HG02870 (cell line): ENCODE measurements around the gene C20orf96.
"Not testable (repeated sequence)": the region's sequence is repeated elsewhere in the genome, so short reads cannot be mapped to it uniquely, and the experiment has no call there.

Source experiments
- ATAC-seq: cut with Tn5 transposase; IDR thresholded peaks from one replicate; pipeline ENCODE4 v1.9.1; 2021; ENCODE audit warnings: mild to moderate bottlenecking, moderate library complexity; ENCODE audit not compliant: unreplicated experiment

Gene C20orf96

GRCh38 chr20:278607-279571, 11.7 kb downstream of the C20orf96 start:
- no peak for ATAC-seq

GRCh38 chr20:278181-278580, 12.4 kb downstream of the C20orf96 start:
- no peak for ATAC-seq

GRCh38 chr20:277496-277781, 13.1 kb downstream of the C20orf96 start:
- no peak for ATAC-seq

DNA sequence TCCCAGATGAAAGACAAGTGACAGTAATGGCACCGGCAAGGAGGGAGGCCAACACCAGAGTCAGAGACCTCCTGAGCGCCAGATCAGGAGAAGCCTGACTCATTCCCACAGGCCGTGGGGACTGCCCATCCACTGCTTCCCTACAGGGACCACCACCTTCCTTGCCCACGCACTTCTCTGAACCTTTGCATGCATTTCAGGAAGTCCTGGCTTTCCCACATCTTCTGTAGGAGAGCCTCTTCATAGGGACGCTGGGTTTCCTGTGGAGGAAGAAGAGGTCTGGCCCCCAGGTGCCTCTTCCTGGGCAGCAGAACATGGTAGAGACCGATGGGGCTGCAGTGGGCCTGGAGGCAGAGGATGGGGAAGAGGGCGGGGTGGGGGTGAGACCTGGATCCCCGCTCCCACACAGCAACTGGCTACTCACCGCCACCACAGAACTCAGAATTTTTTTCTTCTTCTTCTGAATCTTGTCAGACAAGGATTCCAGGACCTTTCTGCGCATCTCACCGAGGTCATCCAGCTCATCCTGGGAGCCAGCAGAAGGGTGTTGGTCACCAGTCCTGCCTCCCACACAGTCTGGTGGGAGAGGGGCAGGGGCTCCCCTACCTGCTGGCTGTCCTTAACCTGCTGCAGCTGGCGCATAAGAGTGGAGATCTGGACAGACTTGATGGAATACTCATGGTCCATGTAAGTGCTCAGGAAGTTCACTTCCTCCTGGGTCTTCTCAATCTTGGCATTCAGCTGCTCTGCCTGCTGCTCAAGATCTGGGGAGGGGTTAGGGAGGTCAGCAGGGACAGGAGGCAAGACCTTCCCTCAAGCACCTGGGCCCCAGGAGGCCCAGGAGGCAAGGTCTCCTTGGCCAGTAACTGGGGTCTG, 13.7 kb downstream of the C20orf96 start:
- no peak for ATAC-seq

- ATAC-seq = no peak
These were observed 14.8 kb downstream of the C20orf96 start for GRCh38 chr20:275791-276190.

DNA sequence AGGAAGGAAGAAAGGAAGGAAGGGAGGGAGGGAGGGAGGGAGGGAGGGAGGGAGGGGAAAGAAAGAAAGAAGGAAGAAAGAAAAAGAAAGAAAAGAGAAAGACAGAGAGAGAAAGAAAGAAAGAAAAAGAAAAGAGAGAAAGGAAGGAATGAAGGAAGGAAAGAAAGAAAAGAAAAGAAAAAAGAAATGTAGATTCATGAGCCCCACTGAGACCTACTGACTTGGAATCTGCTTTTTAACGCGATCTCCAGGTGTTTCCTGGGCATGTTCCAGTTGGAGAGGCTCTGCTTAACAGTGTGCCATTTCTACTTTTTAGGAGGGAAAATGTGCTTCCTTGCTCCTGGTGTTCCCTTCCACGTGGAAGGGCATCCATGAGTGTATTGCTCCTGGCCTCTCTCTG, 16.7 kb downstream of the C20orf96 start:
- ATAC-seq = no peak

DNA sequence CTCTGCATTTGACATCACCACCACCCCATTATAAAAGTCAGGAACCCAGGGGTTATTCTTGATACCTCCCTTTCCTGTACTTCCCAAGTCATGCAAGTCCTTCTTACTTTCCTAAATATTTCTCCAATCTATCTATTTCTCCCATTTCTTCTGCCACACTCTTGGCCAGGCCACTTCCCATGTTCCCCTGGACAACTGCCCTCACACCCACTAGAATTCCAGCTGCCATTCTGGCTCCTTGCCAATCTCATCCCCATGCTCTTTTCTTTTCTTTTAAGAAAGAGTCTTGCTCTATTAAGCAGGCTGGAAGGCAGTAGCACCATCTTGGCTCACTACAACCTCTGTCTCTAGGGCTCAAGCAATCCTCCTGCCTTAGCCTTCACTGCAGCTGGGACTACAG, 17.8 kb downstream of the C20orf96 start:
- no peak for ATAC-seq

- ATAC-seq = no peak
These were observed 19.0 kb downstream of the C20orf96 start for GRCh38 chr20:271528-271927.

GRCh38 chr20:271069-271468, 19.5 kb downstream of the C20orf96 start:
- no peak for ATAC-seq

DNA sequence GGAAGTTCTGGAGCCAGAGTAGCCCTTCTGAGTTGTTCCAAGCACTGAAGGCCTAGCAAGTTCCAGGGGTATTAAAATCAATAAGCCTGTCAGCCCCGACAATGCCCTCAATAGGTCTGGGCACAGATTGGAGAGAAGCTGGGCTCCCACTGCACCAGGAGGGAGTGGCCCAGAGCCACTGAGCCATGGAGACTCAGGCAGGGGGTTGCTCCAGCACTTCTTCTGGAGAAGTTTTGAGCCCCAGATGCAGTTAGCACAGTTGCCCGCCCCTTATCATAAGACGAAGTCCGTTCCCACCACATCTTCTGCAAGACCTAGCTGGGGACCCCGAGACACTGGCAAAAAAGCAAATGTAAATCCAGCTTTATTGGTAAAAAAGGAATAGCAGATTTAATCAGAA, 20.0 kb downstream of the C20orf96 start:
- ATAC-seq = no peak

DNA sequence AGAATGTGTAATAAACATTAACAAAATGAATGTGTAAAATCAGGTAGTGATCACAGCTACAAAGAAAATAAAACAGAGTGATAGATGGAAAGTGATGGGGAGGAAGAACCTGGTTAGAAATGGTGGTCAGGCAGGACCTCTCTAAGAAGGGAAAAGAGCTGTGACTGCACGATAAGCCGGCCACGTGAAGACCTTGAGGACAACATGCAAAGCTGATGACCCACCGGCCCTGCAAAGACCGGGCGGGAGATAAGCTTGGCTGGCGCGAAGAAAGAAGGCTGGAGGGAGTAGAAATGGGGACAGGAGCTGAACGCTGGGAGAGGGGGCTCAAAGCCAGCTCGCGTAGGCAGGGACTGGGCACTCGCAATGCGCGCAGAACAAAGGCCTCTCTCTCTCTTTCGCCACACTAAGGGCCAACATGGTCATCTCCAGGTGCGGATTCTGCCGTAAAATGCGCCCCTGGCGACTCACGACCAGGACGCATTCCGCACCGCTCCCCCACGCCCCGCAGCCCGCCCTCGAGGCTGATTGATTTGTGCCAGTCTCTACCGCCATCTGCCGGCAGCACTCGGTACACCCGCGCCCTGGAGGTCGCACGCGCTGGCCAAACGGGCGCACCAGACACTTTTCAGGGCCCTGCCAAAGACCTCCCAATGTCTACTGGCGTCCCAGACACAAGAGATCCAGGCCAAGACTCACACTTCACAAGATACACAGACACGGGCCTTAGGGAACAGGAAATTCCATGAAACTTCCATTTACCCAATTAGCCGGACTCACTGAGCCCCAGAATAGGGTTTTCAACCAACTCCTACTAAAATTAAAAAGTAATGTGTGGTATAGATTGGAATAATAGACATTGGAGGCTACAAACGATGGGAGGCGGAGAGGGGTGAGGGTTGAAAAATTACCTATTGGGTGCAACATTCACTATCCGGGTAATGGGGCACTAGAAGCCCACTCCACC, 23.7 kb downstream of the C20orf96 start:
- peak; percentile 75 for ATAC-seq

- no peak for ATAC-seq
These were observed 26.8 kb downstream of the C20orf96 start for GRCh38 chr20:263701-264100.

DNA sequence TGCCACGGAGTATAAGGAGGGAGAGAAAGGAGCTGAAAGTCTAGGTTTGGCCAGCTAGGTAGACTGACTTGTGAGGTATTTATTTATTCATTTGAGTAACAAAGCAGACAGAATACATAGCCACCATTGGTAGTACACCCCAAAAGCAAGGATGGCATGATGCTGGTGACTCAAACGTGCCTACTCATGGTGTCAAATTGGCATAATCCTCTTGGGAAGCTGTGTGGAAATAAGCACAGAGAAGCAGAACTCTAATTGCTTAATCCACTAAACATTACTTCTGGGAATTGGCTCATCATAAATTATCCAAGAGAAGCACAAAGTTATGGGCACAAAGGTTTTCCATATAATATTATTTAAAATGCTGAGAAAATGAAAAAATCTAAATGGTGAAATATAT, 30.6 kb downstream of the C20orf96 start:
- no peak for ATAC-seq

GRCh38 chr20:258963-259362, 31.6 kb downstream of the C20orf96 start:
- no peak for ATAC-seq

DNA sequence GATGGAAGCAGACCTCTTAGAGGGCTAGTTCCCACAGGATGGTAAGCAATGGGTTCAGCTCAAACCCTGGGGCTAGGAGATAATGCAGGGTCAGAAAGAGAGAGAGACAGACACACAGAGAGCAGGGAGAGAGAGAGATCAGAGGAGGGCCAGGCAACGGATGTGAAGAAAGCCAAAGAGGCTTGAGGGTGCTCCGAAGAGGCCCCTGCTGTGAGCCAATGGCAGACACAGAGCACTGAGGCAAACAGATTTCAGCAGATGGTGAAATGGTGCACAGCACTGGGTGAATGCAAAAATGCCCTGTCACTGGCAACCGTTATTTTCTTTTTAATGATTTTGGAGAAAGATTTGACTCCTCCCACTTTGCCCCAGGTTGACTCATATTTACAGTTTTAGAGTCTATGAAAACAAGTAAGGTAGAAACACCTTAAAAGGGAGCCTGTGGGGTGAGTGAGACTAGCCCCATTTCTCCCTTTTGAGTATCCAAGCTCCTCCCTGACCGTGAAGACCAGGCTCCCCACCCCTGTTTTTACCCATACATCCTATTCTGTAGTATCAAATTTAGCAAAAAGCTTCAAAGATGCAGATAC, 32.2 kb downstream of the C20orf96 start:
- no peak for ATAC-seq

DNA sequence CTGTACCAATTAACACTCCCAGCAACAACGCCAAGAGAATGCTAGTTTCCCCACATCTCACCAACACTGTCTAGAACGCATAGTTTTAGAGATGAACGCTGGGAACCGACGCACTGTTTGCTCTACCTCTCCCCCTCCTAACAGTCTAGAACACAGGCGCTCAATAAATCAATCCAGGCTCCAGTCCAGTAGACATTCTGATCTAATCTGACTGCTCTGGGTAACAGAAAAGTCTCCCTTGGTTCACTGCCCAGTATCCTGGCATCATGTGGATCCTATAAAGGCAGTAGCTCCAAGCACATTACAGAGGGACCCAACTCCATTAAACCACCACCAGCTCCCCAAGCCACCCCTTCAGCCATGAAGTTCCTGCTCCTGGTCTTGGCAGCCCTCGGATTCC, 33.1 kb downstream of the C20orf96 start, which contains the start of gene DEFB132:
Gene DEFB132, plus strand, starts transcription at position 306 of the 400 bp plus-strand sequence. Its CDS starts 55 bp downstream, at position 361.
- no peak for ATAC-seq

DNA sequence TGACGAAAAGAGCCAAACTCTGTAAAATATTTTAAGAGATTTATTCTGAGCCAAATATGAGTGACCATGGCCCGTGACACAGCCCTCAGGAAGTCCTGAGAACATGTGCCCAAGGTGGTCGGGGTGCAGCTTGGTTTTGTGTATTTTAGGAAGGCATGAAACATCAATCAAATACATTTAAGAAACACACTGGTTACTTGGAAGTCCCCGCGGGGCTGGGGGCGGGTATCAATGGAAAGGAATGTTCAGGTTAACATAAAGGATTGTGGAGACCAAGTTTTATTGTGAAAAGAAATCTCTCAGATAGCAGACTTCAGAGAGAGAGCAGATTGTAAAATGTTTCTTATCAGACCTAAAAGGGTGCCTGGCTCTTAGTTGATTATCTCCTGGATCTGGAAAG, 37.1 kb downstream of the C20orf96 start:
- ATAC-seq = not testable (repeated sequence)

DNA sequence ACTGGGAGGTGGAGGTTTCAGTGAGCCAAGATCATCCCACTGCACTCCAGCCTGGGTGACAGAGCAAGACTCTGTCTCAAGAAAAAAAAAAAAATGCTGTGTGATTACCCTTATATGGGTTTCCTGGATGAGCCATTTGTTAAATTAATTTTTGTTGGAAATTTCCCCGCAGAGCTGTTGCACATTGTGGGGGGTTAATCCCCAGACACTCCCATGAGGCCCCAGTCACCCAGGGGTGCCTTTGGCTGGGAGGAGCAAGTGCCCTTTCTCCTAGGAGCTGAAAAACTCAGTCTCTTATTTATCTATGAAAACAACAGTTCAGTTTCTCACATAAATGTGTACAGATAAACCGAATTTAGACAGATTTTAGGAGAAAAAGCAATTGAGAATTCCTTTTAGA, 37.7 kb downstream of the C20orf96 start:
- no peak for ATAC-seq

DNA sequence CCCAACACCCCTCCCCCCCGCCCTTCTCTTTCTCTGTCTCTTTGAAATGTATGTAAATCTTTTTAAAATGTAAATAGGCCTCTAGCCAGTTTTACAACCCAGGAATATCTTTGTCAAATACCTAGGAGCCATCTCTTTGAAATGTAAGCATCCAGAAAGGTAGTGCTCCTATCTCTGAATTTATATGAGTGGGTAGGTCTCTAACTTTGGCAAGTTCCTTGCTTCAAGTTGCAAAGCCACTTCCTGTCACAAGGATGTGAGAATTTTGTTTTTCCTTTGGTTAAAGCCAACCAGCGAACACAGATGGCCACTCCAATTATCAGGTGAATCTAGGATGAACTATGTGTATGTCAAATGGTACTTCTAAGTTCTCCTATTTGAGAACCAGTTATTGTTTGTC, 39.2 kb downstream of the C20orf96 start:
- no peak for ATAC-seq

- ATAC-seq = no peak
These were observed 47.6 kb downstream of the C20orf96 start for GRCh38 chr20:242905-243304.
